COLO829 (cell line): ENCODE measurements around the gene SPATA16.
A peak's percentile ranks its signal among the peaks of the same experiment; 100 is the strongest.
"Not testable (repeated sequence)": the region's sequence is repeated elsewhere in the genome, so short reads cannot be mapped to it uniquely, and the experiment has no call there.

ENCODE experiments used
- DNase-seq: peaks from one replicate; pipeline ENCODE4 v3.0.0; 2012; ENCODE audit warnings: low spot score

SPATA16 gene

DNA sequence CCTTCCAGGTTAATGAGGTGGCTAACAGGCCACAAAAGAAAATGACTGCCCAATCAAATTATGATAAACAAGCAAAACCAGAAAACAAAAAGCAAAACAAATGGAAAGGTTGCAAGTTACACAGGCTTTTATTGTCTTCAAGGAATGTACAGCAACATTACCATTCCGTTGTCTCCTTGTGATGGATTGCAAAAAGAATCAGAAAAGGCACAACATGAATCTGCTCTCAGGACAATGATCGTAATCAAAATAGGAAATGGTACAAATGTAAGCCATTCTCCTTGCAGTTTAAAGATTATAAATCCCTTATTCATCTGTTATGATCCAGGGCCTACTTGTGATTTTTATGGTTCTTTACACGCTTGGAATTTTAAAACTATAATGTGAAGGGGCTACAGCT lies 264.7 kb downstream of the SPATA16 start:
- no peak for DNase-seq

DNA sequence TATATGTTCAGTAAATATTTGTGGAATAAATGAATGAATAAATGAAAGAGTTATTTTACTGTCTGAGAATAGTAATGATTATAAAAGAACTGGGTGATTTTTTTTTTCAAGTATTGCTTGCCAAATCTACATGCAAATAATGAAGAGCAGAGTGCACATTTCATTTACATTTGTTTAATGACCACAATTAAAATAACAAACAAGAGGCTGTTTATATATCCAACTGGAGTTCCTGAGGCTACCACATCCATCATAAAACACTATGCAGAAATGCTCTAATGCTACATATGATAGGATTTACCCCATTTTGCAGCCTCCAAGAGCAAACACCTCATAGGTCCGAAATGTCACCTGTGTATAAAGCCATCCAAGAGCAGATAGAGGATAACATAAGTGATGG lies 266.0 kb downstream of the SPATA16 start:
- DNase-seq: no peak

DNA sequence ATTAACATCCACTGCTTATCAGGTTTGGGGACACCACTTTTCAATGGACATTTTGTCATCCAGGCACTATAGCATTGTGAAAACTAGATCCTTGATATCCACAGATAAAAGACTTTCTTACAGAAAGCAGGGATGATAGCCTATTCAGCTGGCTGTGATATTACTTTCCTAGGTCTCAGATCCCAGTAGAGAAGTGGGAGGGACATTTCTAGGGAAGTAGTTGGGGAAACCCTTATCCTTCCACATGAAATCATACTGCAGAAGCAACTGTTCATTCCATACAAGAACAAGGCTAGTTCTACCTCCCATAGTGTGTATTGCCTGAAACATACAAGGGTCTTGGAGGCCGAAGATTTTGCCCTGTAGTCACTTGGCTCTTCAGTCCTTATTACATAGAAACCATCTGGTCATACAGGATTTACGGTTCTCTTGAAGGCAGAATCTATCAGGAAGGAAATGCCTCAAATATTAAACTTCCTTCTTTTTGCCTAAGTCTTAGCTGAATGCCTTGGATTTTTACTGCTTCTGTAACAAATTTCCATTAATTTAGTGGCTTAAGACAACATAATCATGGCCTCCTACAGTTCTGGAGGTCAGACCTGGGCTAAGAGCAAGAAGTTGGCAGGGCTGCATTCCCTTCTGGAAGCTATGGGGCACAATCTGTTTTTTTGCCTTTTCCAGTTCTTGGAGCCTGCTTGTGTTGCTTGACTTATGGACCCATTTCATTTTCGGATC lies 271.1 kb downstream of the SPATA16 start:
- DNase-seq: no peak

DNA sequence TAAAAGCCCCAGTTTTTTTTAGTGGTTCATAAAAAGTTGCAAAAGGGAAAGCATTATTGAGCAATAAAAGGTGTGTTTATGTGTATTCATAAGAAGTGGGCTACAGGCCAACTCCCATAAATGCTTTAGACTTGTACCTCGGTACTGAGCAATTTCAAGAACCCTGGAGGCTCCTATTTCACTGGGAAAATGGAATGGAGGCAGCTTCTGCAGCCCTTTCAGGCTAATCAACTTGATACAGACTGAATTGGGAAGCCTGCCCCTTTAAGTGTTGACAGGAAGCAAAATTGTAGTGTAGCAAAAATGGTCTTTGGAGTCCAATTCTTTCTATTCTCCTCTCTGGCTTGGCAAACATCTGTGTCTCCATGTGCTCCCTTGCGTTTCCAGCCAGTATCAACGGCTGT lies 271.7 kb downstream of the SPATA16 start:
- no peak for DNase-seq

DNA sequence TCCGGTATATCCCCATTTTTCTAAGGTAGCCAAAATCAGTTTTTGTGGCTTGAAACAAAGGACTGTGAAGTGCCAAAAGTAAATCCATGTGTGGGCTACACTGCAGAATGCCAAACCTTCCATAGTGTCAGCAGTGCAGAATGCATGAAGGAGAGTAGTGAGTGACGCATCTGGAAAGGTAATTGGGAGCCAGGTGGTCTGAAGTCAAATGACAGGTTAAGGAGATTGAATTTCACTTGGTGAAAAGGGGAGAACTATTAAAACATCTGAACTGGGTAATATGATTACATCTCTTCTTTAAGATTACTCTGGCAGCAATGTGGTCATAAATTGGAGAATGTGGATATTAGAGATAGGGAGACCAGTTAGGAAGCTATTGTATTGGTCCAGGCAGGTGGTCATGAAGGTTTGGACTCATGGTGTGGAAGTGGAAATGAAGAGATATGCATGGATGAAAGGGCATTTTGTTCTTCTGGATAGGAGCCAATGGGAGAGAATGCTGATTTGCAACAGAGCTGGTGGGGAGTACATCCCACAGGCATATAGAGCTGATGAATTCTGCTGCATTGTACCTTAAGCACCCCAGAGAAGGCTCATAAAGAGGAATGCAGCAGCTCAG lies 272.3 kb downstream of the SPATA16 start:
- no peak for DNase-seq

DNA sequence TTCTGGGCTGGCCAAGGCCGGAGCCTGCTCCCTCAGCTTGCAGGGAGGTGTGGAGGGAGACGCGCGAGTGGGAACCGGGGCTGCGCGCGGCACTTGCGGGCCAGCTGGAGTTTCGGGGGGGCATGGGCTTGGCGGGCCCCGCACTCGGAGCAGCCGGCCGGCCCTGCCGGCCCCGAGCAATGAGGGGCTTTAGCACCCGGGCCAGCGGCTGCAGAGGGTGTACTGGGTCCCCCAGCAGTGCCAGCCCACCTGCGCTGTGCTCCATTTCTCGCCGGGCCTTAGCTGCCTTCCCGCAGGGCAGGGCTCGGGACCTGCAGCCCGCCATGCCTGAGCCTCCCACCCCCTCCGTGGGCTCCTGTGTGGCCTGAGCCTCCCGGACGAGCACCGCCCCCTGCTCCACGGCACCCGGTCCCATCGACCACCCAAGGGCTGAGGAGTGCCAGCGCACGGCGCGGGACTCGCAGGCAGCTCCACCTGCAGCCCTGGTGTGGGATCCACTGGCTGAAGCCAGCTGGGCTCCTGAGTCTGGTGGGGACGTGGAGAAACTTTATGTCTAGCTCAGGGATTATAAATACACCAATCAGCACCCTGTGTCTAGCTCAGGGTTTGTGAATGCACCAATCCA lies 274.2 kb downstream of the SPATA16 start:
- DNase-seq: not testable (repeated sequence)

DNA sequence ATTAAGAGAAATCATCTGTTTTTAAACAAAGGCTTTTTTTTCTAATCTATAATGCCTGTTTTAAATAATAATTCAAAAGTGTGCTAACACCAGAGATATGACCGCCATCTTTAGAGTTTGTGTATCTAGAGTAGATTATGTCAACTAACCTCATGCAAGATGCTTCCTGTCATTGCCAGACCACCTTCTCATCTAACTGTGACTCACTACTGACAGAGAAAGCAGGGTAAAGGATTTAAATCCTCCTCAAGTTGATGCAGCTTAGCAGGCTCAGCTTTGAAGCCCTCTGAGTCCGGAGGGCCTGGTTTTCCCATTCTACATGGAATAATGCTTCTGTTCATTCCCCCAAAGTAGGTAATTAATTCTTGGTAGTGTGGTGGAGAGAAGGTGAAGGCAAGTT lies 282.0 kb downstream of the SPATA16 start:
- DNase-seq: no peak

DNA sequence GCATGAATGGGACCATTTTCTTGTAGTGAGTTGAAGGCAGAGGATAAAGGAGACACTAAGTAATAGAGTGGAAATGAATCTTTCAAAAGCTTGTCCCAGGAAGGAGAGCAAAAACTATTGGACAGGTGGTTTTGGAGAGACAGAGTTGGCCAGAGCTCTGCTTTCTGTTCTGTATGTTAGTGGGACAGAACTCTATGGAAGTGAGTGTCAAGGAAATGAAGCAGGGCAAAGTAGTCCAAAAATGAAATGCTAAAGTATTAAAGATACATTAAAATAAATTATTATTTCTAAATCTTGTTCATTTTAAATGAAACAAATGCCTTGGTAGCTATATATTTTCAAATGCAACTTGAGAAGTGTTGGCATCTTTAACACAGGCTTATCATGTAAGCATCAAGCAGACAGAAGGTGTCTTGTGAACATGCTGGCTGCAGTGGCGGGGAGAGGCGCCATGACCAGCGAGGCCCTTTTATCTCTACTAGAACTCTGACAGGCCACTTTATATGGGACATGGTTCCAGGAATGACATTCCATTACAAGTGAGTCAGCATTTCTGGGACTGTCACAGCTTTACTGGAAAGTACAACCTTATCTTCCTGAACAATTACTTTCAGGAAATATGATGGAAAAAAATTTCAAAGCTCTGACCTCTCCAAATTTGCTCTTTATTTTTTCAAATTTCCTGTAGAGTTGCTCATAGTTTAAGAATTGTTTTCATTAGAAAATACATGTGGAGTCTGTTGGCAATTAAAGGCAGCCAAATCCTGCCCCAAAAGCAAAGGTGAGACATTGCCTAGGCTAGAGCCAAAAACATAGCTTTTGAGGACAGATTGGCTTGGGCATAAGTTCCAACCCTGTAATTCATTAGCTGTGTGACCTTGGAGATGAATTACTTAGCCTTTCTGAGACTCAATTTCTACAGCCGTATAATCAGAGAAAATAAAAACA lies 284.0 kb downstream of the SPATA16 start:
- DNase-seq: no peak

DNA sequence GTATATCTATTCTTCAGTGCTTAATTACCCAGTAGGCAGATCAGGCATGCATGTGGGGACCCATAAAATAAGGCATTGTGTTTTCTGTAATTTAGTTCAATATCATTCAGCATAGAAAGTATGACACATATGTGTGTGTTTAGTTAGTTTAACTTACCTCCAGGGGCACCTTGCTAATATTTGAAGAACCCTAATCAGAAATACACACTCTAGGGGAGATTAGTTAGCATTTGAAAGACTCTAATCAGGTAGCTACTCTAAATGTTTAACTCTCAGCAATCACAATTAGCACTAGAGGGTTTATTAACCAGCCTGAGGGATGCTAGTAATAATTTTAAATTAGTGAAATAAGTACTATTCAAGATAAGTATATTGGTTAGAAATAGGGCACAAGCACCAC lies 286.0 kb downstream of the SPATA16 start:
- no peak for DNase-seq

DNA sequence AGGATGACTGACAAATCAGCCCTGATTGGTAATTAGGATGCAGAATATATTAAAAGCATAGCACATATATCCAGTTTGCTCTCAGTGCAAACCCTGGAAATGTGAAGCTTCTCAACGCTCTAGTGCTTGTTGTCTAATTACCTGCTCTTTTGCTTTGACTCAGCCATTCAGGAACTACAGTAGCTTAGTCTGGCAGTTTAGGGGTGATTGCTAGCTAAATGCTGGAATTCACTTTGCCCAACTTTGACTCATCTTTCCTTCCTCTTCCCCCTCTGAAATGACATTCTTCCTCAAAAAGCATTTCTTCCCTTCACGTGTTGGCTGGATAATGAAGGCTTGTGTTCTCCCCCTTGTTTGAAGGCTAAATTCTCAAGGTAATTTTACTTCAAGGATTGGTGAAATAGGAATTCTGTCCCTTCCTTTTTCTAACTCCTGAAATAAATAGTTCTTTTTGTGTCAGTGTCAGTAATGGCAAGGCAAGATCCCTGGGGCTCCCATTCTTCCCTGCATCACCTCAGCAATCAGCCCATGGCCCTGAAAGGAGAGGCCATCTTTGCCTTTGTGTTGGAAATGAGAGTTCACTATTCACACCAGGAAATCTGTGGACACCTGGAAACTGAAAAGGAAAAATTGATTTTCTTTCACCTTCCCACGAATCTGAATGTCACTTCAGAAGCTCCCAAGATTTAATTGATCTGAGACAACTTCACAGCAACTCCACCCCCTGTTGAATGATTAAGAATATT lies 286.9 kb downstream of the SPATA16 start:
- DNase-seq: no peak

DNA sequence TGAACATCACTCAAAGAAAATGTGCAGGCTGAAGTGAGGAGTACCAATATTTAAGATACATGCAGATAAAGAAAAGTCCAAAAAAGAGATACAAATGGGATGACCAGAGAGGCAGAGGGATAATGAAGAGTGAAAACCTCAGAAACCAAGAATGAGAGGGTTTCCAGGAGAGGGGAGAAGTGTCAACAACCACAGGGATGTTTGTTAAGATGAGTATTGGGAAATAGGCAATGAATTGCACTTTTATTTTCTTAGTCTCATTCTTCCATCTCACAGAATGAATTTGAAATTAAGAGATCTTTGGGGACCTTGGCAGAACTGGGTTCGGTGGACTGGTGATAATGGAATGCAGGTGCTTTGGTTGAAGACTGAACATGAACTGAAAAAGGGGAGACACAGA lies 288.0 kb downstream of the SPATA16 start:
- DNase-seq: no peak

DNA sequence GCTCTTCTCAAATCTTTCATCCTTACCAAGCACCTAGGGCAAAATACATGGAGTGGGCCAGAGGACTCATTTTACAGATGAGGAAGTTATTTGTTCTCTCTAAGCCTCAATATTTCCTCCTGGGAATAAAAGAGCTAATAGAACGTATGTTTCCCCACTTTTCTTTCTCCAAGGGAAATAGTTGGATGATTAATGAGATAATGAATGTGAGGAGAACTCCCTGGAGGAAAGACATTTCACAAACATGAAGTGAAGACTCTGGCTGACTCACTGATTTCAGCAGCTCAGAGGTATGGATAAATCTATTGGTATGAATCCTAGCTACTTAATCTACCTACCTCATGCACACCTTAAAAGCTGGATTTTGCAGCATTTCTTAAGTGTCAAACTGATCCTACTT lies 292.1 kb downstream of the SPATA16 start:
- DNase-seq: peak; percentile 87

DNA sequence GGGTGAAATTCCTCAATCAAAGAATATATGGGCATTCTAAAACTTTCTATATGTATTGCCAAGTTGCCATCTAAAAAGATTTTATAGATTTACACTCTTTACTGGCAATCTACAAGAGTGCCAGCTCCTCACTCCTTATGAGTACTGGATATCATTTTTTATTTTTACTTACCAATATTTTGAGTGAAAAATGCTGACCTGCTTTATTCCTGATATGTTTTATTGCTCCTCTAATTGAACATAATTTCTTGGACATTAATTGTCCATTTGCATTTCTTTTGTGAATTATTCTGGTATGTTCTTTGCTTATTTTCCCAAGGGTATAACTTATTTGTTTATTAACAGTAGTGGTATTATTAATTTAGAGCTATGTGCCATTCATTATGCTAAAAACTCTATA lies 293.7 kb downstream of the SPATA16 start:
- DNase-seq: no peak

DNA sequence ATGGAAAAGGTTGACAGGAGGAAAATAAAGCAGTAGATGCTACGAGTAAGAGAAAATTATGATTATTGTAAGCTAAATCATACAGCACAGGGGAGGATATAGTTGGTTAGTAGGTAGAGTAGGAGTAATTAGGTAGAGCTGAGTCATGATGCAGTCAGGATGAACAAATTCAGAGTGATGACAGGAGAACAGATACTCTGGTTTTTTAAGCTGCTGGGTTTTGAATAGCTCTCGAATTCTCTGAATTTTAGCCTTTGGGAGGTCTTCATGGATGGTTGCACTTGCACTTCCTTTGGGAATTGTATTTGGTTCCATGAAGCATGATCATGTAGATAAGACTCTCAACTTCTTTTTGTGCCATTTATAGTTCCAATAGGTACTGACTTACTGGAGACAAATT lies 294.3 kb downstream of the SPATA16 start:
- DNase-seq: peak; percentile 31

DNA sequence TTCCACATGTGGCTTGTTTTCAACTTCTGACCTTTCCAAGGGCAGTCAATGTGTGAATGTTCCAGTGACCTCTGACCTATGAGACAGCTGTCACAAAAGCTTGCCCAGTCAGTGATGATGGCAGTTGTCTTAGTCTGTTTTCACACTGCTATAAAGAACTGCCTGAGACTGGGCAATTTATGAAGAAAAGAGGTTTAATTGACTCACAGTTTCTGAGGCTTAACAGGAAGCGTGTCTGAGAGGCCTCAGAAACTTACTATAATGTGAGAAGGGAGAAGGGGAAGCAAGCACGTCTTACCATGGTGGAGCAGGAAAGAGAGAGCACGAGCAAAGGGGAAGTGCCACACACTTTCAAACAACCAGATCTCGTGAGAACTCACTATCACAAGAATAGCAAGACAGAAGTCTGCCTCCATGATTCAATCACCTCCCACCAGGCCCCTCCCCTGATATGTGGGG lies 294.9 kb downstream of the SPATA16 start:
- DNase-seq: no peak

DNA sequence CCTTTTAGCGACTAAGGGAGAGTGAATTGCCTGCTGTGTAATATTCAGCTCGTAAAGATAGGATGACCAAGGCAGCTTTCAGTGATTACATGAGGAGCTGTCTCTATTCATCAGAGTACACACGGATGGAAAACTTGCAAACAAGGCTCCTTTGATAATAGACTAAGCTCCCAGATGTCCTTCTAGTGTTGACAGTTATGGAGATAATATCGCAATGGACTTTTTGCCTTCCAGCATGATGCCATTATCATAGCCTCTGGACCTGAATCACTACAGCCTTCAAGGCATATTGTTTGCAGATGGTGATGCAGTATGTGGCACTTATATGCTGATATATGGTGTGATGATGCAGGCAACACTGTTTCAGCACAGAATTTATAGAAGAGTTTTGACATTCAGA lies 296.6 kb downstream of the SPATA16 start:
- DNase-seq: peak; percentile 76

DNA sequence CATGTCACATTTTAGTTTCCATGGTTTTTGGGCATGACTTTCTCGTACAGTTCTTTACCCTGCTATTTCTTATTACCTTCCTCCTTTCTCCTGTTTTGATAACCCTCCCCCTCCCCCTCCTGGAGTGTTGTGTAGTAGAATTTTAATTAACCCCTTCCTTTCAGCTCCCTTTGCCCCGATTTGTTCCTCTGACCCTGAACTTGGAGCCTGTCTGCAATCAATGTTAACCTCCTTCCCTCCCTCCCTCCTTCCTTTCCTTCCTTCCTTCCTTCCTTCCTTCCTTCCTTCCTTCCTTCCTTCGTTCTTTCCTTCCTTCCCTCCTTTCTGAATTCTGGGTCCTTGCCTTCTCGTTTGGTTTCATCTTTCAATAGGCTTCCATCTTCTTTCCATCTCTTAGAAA lies 300.1 kb downstream of the SPATA16 start:
- DNase-seq: no peak

DNA sequence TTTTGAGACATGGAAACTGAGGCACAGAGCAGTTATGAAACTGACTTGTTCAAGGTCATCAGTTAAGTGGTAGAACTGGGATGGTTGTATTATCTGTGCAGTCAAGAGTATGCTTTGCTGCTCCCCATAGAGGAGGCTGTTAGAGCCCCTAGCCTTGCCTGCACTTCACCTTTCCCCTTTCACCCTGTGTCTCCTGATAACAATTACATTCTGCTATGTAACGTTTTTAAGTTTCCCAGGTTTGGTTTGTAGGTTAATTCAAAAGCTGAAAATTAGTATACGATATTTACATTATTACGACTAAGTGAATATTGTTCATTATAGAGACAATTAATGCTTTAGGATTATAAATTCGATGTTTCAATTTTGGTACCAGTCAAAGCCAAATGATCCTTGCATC lies 300.6 kb downstream of the SPATA16 start:
- no peak for DNase-seq

DNA sequence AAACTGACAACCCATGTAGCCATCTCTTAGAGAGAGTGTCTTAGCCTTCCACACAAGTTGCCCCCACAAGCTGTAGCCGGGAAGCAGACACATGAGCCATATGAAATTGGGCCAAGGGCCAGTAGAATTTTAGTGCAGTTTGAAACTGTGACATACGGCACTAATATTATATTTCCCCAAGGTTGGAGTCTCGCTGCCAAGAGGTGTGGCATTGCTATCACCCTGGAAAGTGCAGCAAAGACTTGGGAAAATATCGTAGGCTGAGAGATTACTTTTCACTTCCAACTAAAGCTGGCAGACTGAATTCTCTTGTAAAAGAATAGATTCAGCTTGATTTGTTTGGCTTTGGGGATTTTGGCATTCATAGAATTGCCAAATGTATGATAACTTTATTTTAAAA lies 301.4 kb downstream of the SPATA16 start:
- no peak for DNase-seq
